KG1 (cell line): Measurements from ENCODE around the gene ENDOD1.

Source experiments
- DNase-seq: peaks from one replicate; lab custom pipeline; 2025; lab: John Stamatoyannopoulos, UW

The ENDOD1 gene

DNA sequence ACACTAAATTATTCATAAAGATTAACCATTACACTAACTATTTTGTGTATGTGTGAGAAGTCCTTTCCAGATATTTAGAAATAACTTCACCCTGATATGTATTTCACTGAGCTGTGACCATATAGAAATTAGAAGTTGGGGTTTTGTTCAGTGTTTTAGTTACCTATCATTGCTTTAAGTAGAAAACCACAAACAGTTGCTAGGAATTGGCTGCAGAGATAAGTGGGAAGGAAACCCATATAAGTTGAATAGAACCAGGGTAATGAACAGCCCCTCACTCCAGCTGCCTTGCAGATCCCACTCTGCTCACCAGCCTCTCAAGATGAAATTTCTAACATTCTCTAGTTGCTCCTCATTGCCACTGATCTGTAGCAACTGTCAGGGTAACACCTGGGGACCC is 12.7 kb upstream of the ENDOD1 start:
- DNase-seq, result no peak

DNA sequence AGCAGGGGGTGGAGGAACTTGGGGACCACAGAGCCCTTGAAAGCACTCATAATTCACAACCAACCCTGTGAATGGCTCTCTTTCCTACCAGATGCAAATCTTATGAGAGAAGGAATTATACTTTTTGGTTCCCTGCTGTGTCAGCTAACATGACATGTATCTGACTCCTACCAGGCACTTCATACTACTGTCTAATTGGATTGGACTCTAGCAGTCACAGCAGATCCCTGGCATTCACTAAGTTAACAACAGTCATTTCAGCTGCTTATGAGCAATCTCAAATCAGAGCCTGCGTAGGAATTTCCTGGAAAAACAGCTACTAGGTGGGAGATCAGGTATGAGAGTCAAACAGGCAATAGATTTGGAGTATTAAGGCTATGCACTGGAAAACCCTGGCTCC is 11.1 kb upstream of the ENDOD1 start:
- DNase-seq, result no peak

DNA sequence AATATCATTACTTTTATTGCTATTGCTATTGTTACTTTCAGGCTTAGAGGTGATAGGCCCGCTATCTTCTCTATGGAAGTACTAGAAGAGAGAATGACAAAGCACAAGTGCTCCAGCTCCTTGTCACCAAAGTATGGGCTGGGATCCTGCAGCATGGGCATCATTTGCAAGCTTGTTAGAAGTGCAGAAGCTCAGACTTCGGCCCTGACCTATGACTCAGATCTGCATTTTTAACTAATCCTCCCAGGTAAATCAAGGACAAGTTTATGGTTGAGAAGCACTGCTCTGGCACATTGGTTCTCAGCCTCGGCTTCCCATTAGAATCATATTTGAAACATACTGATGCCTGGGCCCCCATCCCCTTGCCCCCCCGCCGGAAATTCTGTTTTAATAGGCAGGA is 8.6 kb upstream of the ENDOD1 start:
- no peak for DNase-seq

DNA sequence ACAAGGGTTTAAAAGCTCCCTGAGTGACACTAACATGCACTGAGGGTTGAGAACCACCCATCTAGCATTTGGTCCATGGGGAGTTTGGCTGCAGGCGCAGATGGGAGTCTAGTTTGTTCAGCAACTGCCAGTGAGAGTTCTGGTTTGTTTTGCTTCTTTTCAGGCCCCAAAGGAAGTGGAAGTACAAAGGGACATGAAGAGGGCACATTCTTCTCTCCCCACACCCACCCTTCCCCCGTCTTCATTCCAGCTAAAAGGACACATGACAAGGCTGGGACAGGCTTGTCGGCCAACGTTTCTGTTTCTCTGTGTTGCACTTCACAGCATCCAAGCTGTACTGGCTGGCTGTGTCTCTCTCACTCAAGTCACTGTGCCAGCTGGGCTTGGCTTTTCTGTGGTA is 8.2 kb upstream of the ENDOD1 start:
- DNase-seq, result no peak

DNA sequence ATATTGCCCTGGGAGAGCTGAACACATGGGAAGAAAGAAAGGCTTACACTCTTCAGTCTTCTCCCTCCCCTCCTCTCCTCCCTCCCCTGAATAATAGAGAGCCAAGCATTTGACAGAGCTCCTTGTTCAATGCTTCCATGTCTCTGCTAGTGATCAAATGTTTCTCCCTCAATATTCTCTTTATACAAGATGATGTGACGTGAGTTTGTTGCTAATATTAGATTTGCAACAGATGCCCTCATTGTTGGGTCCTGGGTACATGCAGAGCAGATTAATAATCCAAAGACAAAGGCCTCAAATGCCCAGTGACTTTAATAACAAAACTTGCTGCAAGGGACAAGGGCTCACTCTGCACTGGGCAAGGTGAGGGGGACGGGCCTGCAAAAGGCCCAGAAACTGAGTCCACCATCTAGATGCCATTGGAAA is 7.1 kb upstream of the ENDOD1 start:
- no peak for DNase-seq

DNA sequence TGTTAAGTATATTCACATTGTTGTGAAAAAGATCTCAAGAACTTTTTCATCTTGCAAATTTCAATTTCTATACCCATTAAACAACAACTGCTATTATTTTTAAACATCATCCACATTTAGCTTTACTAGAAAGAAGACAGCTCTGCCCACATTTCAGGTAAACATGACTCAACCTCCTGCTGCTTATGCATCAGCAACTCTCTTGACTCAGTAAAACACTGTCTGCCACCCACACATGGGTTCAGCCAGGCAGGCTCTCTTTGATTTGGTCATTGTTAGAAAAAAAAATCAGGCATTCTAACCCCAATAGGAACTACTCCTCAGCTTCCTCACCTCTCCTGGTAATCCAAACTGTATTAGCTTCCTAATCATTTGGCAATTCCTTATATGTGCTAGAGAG is 5.1 kb upstream of the ENDOD1 start:
- DNase-seq, result no peak

DNA sequence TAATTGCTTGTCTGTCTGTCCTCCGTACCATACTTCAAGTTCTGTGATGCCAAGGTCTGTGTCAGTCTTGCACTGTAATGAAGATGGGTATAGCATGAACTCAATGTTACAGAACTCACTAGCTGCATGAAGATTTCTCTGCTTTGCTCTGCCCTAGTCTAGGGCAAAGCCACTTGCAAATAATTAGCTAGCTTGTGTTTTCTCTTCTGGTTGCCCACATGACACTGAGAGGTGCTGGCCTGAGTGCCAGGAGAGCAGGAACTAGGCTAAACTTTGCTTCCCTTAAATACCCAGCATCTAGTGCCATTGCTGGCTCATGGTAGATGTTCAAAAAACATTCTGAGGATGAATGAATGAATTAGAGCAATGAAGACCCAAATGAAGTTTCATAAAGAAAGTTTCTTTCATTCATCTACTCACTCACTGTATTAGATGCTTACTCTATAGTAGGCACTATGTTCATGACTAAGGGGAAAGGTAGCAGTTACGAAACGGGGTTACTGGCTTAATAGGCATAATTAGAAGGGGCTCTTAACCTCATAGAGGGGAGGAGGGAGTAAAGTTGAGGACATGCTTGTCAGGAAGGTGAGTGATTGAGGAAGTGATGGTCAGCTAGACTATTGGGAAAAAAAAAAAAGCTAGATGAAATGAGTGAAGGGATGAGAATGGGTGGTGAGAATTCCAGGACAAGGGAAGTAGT is 4.4 kb upstream of the ENDOD1 start:
- no peak for DNase-seq

DNA sequence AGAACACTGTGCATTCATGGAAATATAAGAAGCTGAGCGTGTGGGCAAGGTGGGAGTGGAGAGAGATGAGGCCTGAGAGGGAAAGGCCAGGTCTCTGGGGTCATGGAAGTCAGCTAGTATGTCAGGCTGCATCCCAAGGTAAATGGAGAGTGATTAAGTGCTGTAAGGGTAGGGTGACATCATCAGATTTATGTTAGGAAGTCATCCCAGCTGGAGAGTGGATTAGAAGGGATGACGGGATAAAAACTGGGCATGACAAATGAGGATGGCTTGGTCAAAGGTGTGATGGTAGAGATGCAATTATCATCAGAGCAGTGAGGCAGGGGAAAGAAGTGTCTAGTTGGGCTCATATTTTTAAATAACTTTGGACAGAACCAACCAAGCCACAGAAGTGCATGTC is 3.5 kb upstream of the ENDOD1 start:
- no peak for DNase-seq

DNA sequence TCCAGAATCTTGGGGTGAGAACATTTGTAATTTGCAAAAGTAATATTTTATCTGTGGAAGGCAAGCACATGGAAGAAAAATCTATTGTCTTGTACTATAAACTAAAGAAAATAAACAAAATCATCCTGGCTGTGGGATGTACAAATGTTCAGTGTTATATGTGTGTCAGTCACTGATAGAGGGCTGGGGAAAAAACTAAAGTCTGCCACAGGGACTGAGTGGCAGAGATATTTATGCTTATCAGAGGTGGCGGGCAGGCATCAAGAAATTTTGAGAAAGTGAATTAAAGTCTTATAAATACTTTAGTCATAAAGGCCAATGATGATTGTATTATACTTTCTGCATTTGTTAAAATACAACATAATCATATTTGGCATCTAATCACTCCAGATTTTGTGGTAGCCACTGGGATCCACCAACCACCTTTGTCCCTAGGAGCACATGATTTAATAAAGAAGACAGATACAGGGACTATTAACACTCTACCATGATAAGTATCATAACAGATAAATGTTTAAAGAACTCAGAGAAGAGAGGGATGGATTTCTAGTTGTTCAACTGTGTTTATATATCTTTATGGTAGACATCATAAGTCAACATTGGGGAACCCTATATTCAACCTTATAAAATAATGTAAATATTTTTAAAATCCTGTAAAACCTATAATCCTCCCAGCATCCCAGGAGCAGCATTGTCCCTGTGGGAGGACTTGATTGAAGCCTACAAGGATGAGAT is 2.6 kb upstream of the ENDOD1 start:
- DNase-seq, result no peak

DNA sequence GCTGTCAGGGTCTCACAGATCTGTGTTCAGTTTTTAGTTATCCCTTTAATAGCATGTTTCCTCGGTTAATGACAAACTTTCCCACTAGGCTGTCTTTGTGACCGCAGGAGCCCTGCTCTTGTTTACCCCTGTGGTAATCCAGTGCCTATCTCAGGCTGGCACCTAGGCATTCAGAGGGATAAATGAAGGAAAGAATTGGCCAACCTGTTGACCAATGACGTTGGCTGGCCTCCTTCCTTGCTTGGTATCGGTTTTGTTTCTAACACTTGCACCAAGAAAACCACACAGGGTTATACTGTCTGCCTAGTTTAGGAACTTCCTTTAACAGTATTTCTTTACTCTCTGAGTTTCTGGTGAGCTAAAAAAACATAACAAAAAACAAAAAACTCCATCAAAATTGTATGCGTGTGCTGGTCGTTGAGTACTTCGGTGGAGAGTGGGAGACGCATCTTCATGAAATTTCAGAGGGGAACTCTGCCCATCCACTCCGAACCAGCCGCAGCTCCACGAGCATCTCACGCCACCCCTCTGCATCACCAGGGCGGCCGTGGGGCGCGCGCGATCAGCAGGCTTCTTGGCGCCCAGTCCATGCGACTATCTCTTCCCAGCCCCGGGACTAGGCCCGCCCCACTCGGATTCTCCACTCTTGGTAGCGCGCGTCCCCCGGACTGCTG is 563 bp upstream of the ENDOD1 start:
- no peak for DNase-seq

DNA sequence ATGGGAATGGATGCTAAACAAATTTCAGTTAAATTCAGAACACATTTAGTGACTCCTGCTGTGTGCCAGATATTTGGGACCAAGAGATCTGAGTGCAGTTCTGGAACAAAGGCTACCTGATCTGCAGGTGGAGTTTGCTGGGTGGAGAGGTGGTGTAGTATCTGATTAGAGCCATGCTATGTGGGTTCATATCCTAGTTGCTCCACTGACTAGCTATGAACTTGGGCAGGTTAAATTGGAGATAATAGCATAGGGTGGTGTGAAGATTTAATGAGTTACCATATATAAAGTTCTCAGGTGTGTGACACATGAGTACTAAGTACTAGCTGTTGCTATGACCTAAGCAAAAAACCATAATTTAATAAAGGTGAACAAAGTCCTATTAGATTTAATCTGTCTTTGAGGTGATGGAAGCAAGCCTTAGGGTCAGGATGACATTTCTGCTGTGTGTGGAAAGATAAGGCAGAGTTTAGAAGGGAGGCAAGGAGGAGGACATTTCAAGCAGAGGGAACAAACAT is 2.1 kb downstream of the ENDOD1 start:
- DNase-seq, result no peak

DNA sequence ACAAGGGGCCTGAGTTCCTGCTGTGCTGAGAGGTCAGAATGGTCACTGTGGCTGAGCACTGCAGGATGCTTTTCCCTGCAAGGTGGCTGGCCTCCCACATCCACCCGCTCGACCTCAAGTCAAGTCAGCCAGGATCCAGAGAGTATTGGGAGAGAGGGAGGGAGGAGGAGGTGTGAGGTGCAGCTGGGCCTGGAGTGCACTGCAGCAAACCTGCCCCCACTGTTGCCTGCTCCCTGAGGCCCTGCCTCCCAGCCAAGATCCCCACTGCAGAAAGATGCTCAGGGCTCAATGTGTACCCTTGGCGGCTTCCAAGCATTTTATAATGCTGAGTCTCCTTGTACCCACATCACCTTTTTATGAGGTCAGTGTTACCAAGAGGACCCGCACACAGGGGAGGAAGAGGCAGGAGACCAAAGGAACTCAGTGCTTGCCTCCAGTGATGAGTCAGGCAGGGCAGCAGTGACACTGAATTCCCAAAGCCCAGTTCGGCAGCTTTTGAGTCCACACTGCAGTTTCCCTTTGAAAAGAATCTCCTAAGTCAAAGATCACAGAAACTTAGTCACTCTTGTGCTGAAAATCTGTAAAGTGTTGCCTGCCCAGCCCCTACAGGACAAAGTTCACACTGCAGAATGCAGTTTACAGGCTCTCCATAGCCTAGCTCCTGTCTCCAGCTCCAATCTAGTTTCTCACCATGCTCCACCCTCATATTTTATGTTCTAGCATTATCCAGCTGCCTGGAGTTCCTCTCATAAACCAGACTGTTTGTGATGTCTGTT is 3.1 kb downstream of the ENDOD1 start:
- DNase-seq, result no peak

DNA sequence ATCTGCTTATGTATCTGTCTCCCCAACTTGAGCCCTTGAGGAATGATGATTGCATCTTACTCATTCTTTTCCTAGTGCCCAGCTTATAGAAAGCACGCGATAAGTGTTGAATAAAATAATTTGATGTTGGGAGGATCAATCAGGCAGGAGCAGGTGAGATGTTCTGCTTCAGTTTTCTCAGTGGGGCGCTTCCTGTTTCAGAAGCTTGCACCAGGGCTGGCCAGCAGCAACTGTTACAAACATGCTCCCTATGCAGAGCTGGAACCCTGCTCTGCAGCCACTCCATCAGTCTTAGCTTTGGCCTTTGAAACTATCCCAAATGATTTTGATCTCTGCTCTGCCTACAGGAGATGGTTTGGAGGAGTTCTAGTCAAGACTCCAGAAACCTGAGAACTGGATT is 3.9 kb downstream of the ENDOD1 start:
- no peak for DNase-seq

DNA sequence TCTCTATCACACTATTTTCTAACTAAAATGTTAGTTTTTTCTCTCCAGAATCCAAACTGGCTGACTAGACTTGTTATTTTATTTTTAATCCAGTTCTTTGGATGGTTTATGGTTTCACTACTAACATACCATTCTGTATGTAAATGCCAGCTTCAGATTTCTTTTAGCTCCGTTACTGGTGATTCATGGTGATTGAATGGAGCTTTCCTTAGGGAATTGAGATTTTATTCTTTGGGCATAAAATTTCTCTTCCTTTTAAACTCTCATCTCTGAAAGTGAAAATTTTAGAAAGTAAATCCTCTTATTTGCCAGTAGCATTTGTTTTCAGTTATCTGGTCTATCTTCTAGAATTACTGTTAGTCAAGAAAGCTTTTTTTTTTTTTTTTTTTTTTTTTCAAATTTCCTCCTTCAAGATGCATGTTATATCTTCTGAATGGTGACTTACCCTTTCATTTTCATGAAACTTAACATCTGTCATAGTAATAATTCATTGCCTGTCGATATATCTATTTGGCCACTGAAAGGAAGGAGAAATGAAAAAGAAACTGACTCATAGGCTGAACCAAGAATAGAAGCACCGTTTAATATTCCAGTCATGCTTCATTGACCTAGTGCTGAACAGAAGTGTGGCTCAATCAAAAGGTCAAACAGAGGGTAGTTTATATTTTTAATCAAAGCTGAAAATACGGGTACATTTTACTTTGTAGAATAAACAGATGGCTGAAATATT is 6.4 kb downstream of the ENDOD1 start:
- DNase-seq, result no peak

DNA sequence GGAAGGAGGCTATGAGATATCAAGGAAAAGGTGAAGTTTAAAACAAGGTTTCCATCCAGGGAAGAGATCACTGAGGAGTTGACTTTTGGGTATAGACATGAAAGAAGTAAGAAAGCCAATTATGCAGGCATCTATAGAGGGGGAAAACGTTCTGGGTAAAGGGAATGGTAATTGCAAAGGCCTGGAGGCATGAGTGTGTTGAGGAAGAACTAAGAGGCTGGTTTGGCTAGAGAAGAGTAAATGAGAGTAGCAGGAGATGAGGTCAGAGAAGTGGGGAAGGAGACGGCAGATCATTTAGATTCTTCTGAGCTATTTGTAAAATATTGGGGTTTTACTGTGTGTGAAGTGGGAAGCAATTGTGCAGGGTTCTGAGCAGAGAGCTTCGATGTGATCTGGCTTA is 7.6 kb downstream of the ENDOD1 start:
- no peak for DNase-seq

DNA sequence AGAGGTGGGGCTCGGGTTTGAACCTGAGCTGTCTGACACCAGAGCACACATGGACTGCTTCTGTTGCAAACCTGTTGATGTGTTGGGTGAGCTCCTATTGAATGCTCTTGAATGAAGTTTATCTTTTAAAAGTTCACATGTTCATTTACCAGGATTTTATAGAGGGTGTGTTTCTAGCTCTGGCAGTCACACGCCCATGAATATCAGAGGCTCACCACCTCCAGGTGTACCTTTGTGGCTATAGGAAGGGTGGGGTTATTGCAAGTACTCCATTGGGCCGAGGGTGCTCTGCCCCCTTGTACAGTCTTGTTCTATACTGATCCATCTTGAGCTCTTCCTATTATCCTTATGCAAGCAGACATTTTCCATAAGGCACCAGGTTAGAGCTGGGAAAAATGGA is 9.2 kb downstream of the ENDOD1 start:
- DNase-seq, result no peak

DNA sequence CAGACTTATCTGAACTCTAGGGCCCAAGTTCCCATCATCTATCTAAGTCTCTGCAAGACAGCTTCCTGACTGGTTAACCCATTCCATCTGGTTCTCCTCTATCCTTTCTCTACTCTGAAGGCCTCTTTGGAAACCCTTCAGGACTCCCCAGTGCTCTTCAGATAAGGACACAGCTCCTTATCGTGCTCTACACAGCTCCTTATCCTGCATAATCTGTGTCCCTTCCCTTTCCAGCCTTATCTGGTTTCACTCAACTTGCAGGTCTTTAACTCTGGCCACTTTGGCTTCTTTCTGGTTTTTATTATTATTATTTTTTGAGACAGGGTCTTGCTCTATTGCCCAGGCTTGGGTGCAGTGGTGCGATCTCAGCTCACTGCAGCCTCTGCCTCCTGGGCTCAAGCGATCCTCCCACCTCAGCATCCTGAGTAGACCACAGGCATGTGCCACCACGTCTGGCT is 10.6 kb downstream of the ENDOD1 start:
- DNase-seq, result no peak

DNA sequence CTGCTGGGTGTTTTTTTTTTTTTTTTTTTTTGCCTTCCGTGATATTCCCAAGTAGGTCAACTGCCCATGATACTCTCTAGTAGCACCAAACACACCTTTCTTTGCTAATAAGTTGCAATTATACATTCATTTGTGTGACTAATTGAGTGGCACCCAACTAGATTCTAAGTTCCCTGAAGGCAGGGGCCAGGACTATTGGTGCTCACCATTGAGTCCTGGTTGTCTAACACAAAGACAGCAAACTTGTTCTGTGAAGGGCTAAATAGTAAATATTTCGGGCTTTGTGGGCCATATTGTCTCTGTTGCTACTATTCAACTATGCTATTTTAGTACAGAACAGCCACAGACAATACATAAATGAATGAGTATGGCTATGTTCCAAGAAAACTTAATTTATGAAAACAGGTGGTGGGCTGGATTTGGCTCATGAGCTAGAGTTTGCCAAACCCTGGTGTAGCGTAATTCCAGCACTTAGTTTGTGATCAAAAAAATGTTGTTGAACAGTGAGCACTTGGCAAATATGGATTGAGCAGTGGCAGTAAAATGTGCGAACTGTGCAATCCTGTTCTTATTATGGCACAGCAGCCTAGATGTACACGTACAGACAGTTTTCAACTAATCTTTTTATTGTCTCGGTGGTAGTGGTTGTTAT is 11.3 kb downstream of the ENDOD1 start:
- DNase-seq, result no peak

DNA sequence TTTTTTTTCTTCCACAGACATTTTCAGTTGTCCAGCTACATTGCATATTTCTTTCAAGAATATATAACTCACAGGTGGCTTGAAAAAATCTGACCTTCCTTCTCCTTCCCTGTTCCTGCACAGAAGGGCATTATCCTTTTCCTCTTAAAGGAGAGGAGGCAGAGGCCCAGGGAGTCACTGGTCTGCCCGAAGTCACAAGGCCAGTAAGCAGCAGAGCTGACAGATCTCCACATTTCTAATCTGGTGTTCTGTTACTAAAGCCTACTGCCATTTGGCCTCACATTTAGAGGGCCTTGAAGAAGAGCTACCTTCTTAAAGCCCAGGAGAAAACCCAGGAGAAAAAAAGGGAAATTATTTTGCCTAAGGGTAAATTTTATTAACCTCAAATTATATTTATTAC is 12.3 kb downstream of the ENDOD1 start:
- no peak for DNase-seq

DNA sequence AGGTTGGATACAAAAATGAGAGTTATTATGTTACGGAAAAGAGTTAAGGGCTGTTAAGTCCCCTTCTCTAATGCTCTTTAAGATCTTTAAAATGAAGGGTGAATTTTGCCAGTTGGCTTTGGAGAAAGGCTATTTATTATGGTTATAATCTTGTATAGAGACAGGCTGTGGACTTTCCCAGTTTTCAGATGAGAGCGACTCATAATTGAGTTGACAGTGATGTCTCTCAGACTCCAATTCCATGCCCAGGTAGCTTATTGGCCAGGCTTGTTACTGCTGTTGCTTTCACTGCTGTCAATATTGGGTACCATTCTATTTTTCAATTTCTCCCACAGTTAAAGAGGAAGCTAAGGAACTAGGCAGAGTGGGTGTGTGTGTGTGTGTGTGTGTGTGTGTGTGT is 13.1 kb downstream of the ENDOD1 start:
- no peak for DNase-seq

DNA sequence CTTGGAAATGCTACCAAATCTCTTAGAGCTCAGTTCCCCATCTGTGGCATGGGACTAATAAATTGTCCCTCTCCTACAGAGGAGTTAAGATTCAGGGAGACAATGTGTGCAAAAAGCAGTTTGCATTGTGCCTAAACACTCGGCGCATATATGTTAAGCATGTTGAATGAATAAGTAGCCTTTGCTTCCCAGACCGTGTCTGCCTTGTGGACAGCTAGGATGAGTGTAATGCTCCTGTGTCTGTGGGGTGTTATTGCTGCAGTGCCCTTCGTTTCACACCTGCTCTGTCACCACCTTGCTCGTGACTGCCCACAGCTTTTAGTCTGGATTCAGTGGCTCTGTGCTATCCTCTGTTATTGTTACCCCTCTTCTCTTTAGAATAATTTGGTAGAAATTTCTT is 14.1 kb downstream of the ENDOD1 start:
- no peak for DNase-seq
